Cardiac septum (tissue), 1 donor: ENCODE results near the gene EIF1AD. TPM values are rescaled to one million over a fixed set of nuclear protein-coding genes. Genes with fewer than 3 reads are reported as not detected.
"Not testable (repeated sequence)": the region's sequence is repeated elsewhere in the genome, so short reads cannot be mapped to it uniquely, and the experiment has no call there.

ENCODE experiments used
- DNase-seq: peaks from one replicate; pipeline ENCODE4 v3.0.0-alpha.2; 2020; ENCODE audit warnings: low spot score
- intact Hi-C: fragments of 100-400 bp; cut with DNase I; formaldehyde crosslinking; loops from one replicate; pipeline ENCODE4 v1.14.0; 2022
- total RNA-seq: library from RNA; stranded (reverse); fragmentation: NEBNext Ultra II Directional; extraction: Animal tissue kit (Norgen Biotek cat#: 25700); gene quantifications from one replicate; pipeline ENCODE4 v1.2.1, GENCODE V29; 2021
- donor health status: DM: no; HTN: no; CAD: no.

The EIF1AD gene
- total RNA-seq, 1 donor from 2014 or later = 18.1 TPM

- DNase-seq, intact Hi-C loops: not testable (repeated sequence)
Measured at GRCh38 chr11:65951641-65952040, 50.3 kb downstream of the EIF1AD start.

GRCh38 chr11:65950711-65951110, 51.2 kb downstream of the EIF1AD start:
- DNase-seq, intact Hi-C loops: not testable (repeated sequence)

GRCh38 chr11:65947603-65948125, 54.3 kb downstream of the EIF1AD start:
- no peak for DNase-seq
- intact Hi-C loops = no loop called here

- no peak for DNase-seq
- intact Hi-C loops = no loop called here
Measured at GRCh38 chr11:65947133-65947532, 54.8 kb downstream of the EIF1AD start.

GRCh38 chr11:65946655-65947054, 55.3 kb downstream of the EIF1AD start:
- intact Hi-C loops = no loop called here
- no peak for DNase-seq

Other genes with a start within 250 kb of the EIF1AD start
- gene AP5B1, start 221.2 kb downstream of the EIF1AD start, total RNA-seq = 8.7 TPM
- gene OVOL1, start 215.1 kb downstream of the EIF1AD start, total RNA-seq = not detected
- 0.54 TPM for gene SNX32, start 168.2 kb downstream of the EIF1AD start, total RNA-seq
- 434 TPM for gene CFL1, start 144.0 kb downstream of the EIF1AD start, total RNA-seq
- 37.6 TPM for gene MUS81, start 141.7 kb downstream of the EIF1AD start, total RNA-seq
- gene EFEMP2, start 129.4 kb downstream of the EIF1AD start, total RNA-seq = 118 TPM
- gene CTSW, start 122.3 kb downstream of the EIF1AD start, total RNA-seq = 0.83 TPM
- 62.6 TPM for gene FIBP, start 113.7 kb downstream of the EIF1AD start, total RNA-seq
- 66.2 TPM for gene CCDC85B, start 111.5 kb downstream of the EIF1AD start, total RNA-seq
- gene FOSL1, start 101.8 kb downstream of the EIF1AD start, total RNA-seq = 2.0 TPM
- 45.2 TPM for gene C11orf68, start 83.1 kb downstream of the EIF1AD start, total RNA-seq
- gene DRAP1, start 82.7 kb downstream of the EIF1AD start, total RNA-seq = 113 TPM
- gene TSGA10IP, start 56.7 kb downstream of the EIF1AD start, total RNA-seq = not detected
- 35.9 TPM for gene SART1, start 40.4 kb downstream of the EIF1AD start, total RNA-seq
- gene BANF1, start 346 bp upstream of the EIF1AD start, total RNA-seq = 195 TPM
- gene CST6, start 9.9 kb upstream of the EIF1AD start, total RNA-seq = 1.5 TPM
- 0.13 TPM for gene CATSPER1, start 24.3 kb upstream of the EIF1AD start, total RNA-seq
- 3.1 TPM for gene GAL3ST3, start 47.0 kb upstream of the EIF1AD start, total RNA-seq
- 85.8 TPM for gene SF3B2, start 50.2 kb upstream of the EIF1AD start, total RNA-seq
- 115 TPM for gene PACS1, start 68.1 kb upstream of the EIF1AD start, total RNA-seq